SHP77 (cell line): ENCODE data around the gene TEX52.
"Not testable (repeated sequence)": the region's sequence is repeated elsewhere in the genome, so short reads cannot be mapped to it uniquely, and the experiment has no call there.

Source experiments
- DNase-seq, 2 experiments: peaks; one replicate each; lab custom pipeline; 2025; lab: John Stamatoyannopoulos, UW

Gene TEX52

GRCh38 chr12:2864198-2864597 lies 7.4 kb upstream of the TEX52 start:
- DNase-seq = no peak

DNA sequence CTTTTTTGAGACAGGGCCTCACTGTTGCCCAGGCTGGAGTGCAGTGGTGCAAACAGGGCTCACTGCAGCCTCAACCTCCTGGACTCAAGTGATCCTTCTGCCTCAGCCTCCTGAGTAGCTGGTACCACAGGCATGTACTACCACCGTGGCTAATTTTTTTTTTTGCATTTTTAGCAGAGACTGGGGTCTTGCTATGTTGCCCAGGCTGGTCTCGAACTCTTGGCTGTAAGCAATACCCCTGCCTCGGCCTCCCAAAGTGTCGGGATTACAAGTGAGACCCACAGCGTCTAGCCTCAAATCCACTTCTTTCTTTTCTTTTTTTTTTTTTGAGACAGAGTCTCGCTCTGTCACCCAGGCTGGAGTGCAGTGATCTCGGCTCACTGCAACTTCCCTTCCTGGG lies 6.6 kb upstream of the TEX52 start:
- DNase-seq = not testable (repeated sequence)

DNA sequence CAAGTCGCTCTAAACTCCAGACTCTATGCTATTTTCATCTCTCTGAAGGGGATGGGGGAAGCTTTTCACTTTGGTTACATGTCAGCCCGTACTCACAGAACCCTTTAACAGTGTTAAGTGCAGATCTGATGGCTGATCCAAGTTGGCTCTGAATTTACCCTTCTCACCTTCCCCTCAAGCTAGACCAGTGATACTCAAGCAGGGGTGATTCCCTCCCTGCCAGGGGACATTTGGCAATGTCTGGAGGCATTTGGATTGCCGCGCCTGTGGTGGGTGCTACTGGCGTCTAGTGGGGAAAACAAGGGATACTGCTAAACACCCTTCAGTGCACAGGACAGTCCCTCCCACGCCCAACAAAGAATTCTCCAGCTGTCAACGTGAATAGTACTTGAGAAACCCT lies 6.0 kb upstream of the TEX52 start:
- DNase-seq = no peak

DNA sequence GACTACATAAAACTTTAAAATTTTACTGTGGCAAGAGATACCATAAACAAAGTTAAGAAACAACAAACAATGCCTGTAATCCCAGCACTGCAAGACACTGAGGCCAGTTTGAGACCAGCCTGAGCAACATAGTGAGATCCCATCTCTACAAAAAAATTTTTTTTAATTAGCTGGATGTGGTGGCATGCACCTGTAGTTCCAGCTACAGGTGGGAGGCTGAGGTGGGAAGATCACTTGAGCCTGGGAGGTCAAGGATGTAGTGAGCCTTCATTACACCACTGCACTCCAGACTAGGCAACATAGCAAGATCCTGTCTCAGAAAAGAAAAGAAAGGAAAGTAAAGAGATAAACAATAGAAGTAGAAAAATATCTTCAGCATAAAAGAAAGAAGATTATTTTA lies 3.3 kb upstream of the TEX52 start:
- DNase-seq = no peak

DNA sequence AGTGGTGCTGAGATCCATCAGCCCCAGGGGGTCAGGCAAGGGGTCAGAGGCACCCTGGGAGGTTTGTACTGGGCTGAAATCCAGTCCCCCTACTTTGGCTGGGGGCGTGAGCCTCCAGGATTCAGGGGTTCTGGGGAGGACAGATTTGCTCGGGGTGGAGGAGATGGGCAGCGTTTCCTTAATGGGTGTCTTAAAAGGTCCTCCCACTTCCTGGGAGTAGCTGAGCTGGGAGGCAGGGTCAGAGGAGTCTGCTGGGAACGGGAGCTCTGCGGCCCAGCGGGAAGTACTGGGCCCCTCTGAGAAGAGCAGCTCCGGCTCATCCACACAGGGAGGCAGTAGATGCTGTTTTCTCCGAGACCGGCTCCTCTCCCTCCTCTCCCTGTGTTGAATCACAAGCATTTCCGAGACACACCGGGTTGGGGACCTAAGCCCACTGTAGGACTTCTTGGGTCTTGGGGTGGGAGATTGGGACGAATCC lies 2.1 kb upstream of the TEX52 start:
- no peak for DNase-seq

GRCh38 chr12:2858334-2858733 lies 1.5 kb upstream of the TEX52 start:
- DNase-seq = no peak

DNA sequence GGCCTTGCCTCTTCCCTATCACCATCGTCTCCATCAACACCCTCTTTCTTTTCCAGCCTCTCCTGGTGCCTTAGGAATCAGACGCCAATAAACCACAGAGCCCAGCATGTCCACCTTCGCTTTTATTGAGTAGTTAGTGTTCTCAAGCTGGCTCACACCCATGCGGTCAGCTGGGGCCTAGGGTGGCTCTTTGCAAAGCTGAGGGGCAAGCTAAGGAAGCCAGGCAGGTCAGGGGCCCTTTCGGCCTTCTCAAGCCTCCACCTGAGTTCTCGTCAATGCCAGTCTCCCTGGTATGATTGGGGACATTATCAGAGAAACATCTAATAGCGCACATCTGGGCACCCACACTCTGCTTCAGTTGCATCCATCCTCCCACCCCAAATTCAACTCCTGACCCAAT lies 737 bp upstream of the TEX52 start:
- no peak for DNase-seq

DNA sequence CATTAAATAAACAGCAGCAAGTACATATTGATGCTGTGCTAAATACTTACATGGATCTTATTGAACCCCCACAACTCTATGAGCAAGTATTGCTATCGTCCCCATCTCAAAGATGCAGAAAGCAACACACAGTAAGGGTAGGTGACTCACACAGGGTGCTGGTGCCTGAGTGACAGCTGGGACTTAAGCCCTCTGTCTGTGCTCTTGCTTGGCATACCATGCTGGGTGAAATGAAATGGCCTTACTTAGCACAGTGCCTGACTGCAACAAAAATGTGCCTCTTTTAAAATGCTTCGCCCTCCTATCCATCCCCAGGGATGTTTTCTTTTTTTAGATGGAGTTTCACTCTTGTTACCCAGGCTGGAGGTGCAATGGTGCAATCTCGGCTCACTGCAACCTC lies 788 bp downstream of the TEX52 start:
- no peak for DNase-seq

DNA sequence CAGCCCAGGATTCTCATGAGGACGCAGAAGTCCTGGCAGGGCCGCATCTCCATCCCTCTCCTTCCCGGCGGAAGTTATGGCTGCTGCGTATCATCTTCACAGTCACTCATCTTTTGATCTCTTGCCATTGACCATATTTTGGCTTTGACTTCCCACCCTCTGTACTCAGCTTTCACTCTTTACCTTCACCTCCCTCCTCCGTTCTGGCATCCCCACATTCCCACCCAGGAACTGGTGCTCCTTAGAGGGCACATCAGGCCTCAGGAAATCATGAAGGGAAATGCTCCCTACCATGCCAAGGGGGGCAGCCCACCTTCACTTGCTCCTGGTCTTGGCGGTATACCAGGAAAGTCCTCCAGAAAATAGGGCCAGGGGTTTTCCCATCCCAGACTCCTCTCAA lies 1.3 kb downstream of the TEX52 start:
- no peak for DNase-seq

DNA sequence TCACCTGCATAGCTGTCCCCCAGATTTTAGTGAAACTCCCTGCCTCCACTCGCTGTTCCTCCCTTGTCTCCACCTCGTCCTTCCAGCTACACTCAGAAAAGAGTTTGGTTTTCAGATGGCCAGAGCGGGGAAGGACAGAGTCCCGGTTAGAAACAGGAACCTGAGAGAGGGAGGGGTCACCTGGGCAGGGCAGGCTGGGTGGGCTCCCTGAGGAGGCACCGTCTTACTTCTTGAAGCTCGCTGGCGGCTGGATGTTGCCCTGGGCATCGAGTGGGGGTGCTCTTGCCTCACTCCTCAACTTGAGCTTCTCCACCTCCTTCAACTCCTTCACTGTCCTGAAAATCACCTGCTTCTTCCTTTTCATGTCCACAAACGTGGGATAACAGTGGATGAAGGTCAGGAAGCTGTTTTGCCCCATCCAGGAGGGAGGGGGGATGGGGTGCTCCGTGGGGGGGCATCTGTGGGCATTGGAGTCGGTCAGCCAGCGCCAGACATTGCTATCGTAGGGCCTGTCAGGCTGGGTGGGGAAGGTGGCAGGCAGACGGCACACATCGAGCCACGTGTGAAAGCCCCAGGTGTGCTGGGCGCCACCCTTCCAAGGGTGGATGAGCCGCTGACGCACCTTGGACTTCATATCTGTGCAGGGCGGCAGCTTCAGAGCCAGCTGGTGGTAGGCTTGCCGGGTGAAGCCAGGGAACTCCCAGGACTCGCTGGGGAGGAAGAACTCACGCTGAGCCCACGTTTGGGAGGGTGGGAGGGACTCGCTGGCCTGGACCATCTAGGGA lies 2.0 kb downstream of the TEX52 start:
- no peak for DNase-seq

DNA sequence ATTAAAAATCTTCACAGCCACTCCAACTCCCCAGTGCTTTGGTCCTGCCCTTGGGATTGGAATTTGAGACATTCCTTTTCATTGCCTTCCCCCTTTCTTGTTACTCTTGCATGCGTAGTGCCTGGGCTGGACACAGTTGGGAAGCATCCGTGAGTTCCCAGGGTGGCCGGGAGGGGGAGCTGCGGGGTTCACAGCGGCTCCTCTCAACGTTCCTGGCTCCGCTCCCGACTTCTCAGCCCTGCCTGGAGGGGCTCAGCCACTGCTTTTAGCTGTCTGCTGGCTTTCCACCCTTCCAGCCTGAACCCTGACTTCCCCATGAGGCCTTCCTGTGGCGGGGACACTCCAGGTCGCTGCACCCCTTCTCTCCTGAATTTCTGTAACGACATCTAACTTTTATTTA lies 3.2 kb downstream of the TEX52 start:
- peak in 1 of 2 experiments; percentile 30 for DNase-seq

- DNase-seq = no peak
Measured at GRCh38 chr12:2851931-2852330, 4.9 kb downstream of the TEX52 start.

GRCh38 chr12:2845280-2845679 lies 11.6 kb downstream of the TEX52 start:
- DNase-seq = no peak

DNA sequence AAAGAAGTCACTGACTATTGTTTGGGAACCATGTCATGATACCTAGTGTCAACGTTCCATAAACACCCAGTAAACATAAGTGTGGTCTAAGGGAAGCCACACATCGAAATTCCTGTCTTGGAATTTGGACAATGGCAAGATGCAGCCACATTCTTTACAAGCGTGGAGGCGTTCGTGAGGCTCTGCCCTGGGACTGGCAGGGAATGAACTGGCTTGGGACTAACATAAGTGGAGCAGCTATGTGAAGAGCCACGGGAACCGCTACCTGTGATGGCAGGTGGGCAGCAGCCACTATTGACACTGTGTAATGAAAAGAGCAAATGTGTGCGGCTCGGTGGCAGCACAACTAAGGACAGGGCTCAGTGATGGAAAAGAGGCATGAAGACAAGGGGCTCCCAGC lies 12.1 kb downstream of the TEX52 start:
- DNase-seq = no peak

DNA sequence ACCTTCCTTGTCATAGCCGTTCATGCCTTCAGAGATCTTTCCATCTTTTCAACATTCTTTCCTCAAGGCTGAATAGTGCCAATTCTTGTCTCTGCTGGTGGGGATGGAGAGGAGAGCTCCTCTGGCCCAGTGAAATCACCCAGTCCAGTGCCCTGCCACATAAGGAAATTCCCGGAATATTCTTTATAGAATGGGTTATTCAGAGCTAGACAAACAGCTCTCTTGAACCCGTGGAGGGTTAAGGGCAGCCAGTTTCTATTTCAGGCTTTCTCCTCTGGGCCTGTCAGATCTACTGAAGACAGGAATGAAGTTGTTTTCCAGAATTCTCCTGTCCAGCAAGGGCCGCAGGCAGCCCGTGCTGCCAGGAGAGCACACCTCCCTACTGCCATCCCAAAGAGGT lies 13.9 kb downstream of the TEX52 start:
- DNase-seq = no peak

DNA sequence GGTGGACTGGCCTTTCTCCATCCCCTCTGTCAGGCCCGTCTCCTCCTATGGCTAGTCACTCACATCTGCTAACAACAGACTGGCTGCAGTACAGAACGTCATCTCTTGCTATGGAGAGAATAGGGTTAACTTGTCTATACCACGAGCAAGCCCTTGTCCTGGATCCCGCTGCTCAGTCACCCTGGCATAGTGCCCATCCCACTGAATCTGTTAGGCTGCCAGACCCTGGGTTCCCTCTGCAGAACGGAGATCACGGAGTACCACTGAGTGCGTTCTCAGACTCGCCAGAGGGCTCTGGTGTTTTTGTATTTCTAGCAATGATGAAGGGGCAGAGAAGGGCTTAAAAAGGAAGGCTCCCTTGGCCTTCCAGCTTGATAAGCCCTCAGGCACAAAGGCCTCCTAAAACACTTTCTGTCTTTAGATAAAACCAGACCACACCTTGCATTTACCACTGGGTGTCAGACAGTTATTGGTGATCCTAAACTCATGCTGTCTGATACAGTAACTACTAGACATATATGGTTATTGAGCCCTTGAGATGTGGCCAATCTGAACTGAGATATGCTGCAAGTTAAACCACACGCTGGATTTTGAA lies 15.7 kb downstream of the TEX52 start:
- DNase-seq = no peak

DNA sequence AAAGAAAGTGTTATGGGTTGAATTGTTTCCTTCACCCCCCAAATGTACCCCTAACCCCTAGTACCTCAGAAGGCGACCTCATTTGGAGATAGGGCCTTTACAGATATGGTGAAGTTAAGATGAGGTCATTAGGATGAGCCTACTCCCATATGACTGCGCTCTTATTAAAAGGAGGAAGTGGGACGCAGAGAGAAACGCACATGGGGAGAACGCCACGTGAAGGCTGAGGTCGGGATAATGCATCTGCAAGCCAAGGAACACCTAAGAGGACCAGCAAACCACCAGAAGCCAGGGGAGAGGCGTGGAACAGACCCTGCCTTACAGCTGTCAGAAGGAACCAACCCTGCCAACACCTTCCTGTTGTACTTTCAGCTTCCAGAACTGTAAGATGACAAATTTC lies 20.3 kb downstream of the TEX52 start:
- DNase-seq = no peak

GRCh38 chr12:2835691-2836403 lies 21.0 kb downstream of the TEX52 start:
- DNase-seq = no peak

- DNase-seq = peak in 1 of 2 experiments; percentile 17
Measured at GRCh38 chr12:2834581-2835491, 22.0 kb downstream of the TEX52 start, which contains the start of gene NRIP2. Gene NRIP2, minus strand, starts transcription at chr12:2835035. Its CDS starts 52 bp downstream, at chr12:2834983.

GRCh38 chr12:2833810-2834209 lies 23.0 kb downstream of the TEX52 start:
- DNase-seq = no peak

DNA sequence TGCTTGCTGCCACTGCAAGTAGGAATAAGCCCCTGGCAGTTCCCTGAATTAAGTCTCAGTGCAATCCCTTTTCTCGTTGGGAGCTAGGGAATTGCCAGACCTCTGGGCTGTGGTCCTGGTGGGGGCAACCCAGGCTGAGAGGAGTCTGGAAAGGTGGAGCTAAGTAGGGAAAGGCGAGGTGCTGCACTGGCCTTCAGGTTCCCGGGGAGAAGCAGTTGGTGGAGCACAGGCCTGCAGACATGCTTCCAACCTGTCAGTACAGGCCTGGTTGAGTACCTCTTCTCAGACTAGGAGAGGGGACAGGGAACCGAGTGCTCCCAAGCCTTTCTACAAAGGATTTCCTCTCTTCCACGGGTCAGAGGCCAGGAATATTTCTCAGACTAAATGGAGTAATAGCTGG lies 23.5 kb downstream of the TEX52 start:
- no peak for DNase-seq

DNA sequence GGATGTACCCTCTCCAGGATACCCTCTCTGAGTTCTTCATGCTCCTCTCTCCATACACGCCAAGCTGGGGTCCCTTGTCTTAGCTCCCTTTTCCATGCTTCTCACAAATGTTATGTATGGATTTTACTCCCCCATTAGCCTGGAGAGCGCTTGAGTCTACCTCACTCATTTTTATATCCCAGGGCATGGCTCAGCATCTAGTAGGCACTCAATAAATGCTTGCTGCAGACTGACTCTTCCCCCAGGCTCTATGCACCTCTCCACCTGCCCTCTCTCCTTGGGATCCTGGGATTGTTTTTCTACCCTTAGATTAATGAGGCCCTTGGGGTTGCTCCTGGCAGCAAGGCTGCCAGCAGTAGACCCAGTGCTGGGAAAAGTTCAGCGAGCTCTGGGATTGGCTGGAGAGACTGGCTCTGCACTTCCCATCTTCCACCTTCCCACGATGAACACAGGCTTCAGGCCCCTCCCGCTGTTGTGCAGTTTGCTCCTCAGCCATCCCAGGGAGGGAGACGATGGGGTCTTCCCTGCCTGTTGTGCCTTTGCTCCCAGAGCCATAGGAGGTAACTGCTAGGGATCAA lies 24.2 kb downstream of the TEX52 start:
- no peak for DNase-seq
